ENCODE results near the gene CACNA1C. TPM values are rescaled to one million over a fixed set of nuclear protein-coding genes. Genes with fewer than 3 reads are reported as not detected.

The CACNA1C gene
- total and polyA plus RNA-seq, 8 donors, result 0.31 to 55.8 (median 7.2) TPM

- intact Hi-C loops (cut with DNase I; ENCODE audit: low total_unique reads), result no loop called here
- no peak for DNase-seq
- Histone ChIP-seq H3K9me3 (no peaks in the 10 kb centered on the region), H3K4me3 (no peak overlapping the region), H3K36me3 (peaks cover 0 to 20% (median 4%) of the 10 kb centered on the region in 4 donors), H3K27ac (no peak overlapping the region), H3K4me1 (peaks cover 6 to 21% (median 11%) of the 10 kb centered on the region in 4 donors), H3K27me3 (no peaks in the 10 kb centered on the region)
- TF ChIP-seq EP300 (IDR thresholded peaks at IDR 0.05) (no peak), POLR2AphosphoS5 (IDR thresholded peaks at IDR 0.05) (no peak), POLR2A (IDR thresholded peaks at IDR 0.05) (no peak), CTCF (IDR thresholded peaks at IDR 0.05) (no peak)
- 92 to 95% (median 93%) methylated on average over 15 of the region's 15 CpGs for WGBS, 5 donors
Measured at GRCh38 chr12:2638273-2639019, 585.7 kb downstream of the CACNA1C start.

- Histone ChIP-seq H3K4me1 (peaks cover 6 to 21% (median 11%) of the 10 kb centered on the region in 4 donors), H3K36me3 (peaks cover 0 to 19% (median 4%) of the 10 kb centered on the region in 4 donors), H3K4me3 (no peak overlapping the region), H3K27ac (no peak overlapping the region), H3K9me3 (no peaks in the 10 kb centered on the region), H3K27me3 (no peaks in the 10 kb centered on the region)
- intact Hi-C loops (cut with DNase I; ENCODE audit: low total_unique reads), result no loop called here
- no peak for TF ChIP-seq EP300 (IDR thresholded peaks at IDR 0.05)
- TF ChIP-seq POLR2A (IDR thresholded peaks at IDR 0.05), result no peak
- no peak for TF ChIP-seq POLR2AphosphoS5 (IDR thresholded peaks at IDR 0.05)
- TF ChIP-seq CTCF (IDR thresholded peaks at IDR 0.05), result no peak
- 91 to 96% (median 93%) methylated on average over 6 to 10 of the region's 10 CpGs for WGBS, 5 donors
- no peak for DNase-seq
Measured at GRCh38 chr12:2639020-2639298, 586.2 kb downstream of the CACNA1C start.

GRCh38 chr12:2640281-2640680 is 587.5 kb downstream of the CACNA1C start:
- DNase-seq, result no peak
- H3K27ac ChIP-seq, result peak overlapping the region in 4 of 5 donors; percentile 17 to 62 (median 38)
- H3K27me3 ChIP-seq, result no peaks in the 10 kb centered on the region
- intact Hi-C loops (cut with DNase I; ENCODE audit: low total_unique reads), result no loop called here
- 58 to 79% (median 75%) methylated on average over 10 of the region's 10 CpGs for WGBS, 5 donors
- peaks cover 6 to 21% (median 11%) of the 10 kb centered on the region in 4 donors for H3K4me1 ChIP-seq
- no peak for TF ChIP-seq POLR2A (IDR thresholded peaks at IDR 0.05)
- TF ChIP-seq POLR2AphosphoS5 (IDR thresholded peaks at IDR 0.05), result no peak
- no peak for TF ChIP-seq CTCF (IDR thresholded peaks at IDR 0.05)
- no peak for TF ChIP-seq EP300 (IDR thresholded peaks at IDR 0.05)
- H3K4me3 ChIP-seq, result no peak overlapping the region
- H3K9me3 ChIP-seq, result no peaks in the 10 kb centered on the region
- peaks cover 0 to 11% (median under 1%) of the 10 kb centered on the region in 4 donors for H3K36me3 ChIP-seq

- Histone ChIP-seq H3K4me1 (peaks cover 6 to 21% (median 11%) of the 10 kb centered on the region in 4 donors), H3K27me3 (no peaks in the 10 kb centered on the region), H3K4me3 (no peak overlapping the region), H3K9me3 (no peaks in the 10 kb centered on the region), H3K27ac (peak overlapping the region in 4 of 5 donors; percentile 32 to 62 (median 50)), H3K36me3 (peaks cover 0 to 11% (median 0%) of the 10 kb centered on the region in 4 donors)
- intact Hi-C loops (cut with DNase I; ENCODE audit: low total_unique reads), result no loop called here
- peak; percentile 33 to 56 for DNase-seq
- TF ChIP-seq POLR2A (IDR thresholded peaks at IDR 0.05), result no peak
- no peak for TF ChIP-seq POLR2AphosphoS5 (IDR thresholded peaks at IDR 0.05)
- no peak for TF ChIP-seq CTCF (IDR thresholded peaks at IDR 0.05)
- TF ChIP-seq EP300 (IDR thresholded peaks at IDR 0.05), result no peak
- 24 to 47% (median 28%) methylated on average over 4 to 6 of the region's 6 CpGs for WGBS, 5 donors
Measured at GRCh38 chr12:2640709-2641108, 587.9 kb downstream of the CACNA1C start.
